Measurements from ENCODE around the gene SNURF.

DNA sequence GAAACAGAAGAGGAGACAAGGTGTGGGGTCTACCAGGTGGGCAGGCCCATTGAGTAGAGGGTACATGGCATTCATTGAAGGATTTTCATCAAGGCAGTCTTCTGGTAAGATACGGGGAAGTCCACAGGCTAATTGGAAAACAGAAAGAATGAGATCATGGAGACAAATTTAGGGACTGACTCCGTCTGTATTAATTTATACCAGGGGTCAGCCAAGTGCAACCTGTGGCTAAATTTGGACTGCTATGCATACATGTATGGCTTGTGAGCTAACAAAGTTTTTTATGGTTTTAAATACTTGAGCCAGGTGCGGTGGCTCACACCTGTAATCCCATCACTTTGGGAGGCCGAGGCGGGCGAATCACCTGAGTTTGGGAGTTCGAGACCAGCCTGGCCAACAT is 21.1 kb upstream of the SNURF start:
- TF ChIP-seq, protein P1, sequence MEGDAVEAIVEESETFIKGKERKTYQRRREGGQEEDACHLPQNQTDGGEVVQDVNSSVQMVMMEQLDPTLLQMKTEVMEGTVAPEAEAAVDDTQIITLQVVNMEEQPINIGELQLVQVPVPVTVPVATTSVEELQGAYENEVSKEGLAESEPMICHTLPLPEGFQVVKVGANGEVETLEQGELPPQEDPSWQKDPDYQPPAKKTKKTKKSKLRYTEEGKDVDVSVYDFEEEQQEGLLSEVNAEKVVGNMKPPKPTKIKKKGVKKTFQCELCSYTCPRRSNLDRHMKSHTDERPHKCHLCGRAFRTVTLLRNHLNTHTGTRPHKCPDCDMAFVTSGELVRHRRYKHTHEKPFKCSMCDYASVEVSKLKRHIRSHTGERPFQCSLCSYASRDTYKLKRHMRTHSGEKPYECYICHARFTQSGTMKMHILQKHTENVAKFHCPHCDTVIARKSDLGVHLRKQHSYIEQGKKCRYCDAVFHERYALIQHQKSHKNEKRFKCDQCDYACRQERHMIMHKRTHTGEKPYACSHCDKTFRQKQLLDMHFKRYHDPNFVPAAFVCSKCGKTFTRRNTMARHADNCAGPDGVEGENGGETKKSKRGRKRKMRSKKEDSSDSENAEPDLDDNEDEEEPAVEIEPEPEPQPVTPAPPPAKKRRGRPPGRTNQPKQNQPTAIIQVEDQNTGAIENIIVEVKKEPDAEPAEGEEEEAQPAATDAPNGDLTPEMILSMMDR (conservative IDR thresholded peaks at IDR 0.05 in 1 of 2, IDR thresholded peaks at IDR 0.05 in 1 of 2; ENCODE audit: extremely low read depth in 1 of 2, insufficient read depth in 1 of 2, low read depth in 1 of 2, low read length in 2 of 2), result no peak
- no peak for TF ChIP-seq EZH2 (IDR thresholded peaks at IDR 0.05; ENCODE audit: borderline replicate concordance, low read length)
